Dermis lymphatic vessel endothelial cell (primary cell): Measurements from ENCODE around the gene NKX1-1. TPM values are rescaled to one million over a fixed set of nuclear protein-coding genes. Genes with fewer than 3 reads are reported as not detected.

ENCODE experiments used
- total RNA-seq: library from RNA; depleted of rRNA; stranded (reverse); fragments of >200 nt; gene quantifications from 2 replicates; pipeline ENCODE4 v1.2.1, GENCODE V29; 2014

NKX1-1 gene
- total RNA-seq, result not detected in 2 replicates

GRCh38 chr4:1406394-1406980, at the start of gene NKX1-1:
NKX1-1 (minus strand) TSS chr4:1406442; CDS start chr4:1406442, 0 bp downstream.

Other genes starting within 250 kb of the NKX1-1 start
- 0.34 and 2.5 TPM in 2 replicates for gene SPON2, start 233.9 kb downstream of the NKX1-1 start, total RNA-seq
- 218 and 235 TPM in 2 replicates for gene CTBP1, start 157.3 kb downstream of the NKX1-1 start, total RNA-seq
- gene MAEA, start 116.6 kb downstream of the NKX1-1 start, total RNA-seq, result 50.1 and 59.5 TPM in 2 replicates
- gene UVSSA, start 59.2 kb downstream of the NKX1-1 start, total RNA-seq, result 4.2 and 4.6 TPM in 2 replicates